Fibroblast of skin of back (primary cell): Measurements from ENCODE around the gene KRT78.

ENCODE experiments used
- DNase-seq: peaks from one replicate; pipeline ENCODE4 v3.0.0-alpha.2; 2013

Gene KRT78

GRCh38 chr12:52824741-52825410, 23.9 kb downstream of the KRT78 start:
- no peak for DNase-seq

DNA sequence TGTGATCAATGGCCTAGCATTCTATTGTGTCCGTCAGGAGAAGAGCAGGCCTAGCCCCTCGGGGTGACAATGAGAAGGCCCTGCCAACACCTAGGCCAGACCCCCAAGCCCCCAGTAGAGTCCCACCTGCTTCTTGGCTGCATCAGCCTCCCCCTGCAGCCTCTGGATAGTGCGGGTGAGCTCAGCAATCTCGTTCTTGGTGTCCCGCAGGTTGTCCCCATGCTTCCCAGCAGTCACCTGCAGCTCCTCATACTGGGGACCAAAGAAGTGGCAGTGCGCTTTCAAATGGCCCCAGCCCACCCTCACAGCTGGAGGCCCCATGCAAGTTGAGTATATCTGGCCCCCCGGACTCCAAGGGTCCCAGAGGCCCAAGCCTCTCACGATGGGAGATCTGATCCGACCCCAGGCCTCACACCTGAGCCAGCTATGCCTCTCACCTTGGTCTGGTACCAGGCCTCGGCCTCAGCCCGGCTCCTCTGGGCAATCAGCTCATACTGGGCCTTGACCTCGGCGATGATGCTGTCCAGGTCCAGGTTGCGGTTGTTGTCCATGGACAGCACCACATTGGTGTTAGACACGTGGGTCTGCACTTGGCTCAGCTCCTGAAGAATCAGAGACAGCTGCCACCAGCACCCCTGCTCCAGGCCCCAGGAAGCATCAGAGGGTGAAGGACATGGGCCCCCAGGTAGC, 24.9 kb downstream of the KRT78 start:
- no peak for DNase-seq

DNA sequence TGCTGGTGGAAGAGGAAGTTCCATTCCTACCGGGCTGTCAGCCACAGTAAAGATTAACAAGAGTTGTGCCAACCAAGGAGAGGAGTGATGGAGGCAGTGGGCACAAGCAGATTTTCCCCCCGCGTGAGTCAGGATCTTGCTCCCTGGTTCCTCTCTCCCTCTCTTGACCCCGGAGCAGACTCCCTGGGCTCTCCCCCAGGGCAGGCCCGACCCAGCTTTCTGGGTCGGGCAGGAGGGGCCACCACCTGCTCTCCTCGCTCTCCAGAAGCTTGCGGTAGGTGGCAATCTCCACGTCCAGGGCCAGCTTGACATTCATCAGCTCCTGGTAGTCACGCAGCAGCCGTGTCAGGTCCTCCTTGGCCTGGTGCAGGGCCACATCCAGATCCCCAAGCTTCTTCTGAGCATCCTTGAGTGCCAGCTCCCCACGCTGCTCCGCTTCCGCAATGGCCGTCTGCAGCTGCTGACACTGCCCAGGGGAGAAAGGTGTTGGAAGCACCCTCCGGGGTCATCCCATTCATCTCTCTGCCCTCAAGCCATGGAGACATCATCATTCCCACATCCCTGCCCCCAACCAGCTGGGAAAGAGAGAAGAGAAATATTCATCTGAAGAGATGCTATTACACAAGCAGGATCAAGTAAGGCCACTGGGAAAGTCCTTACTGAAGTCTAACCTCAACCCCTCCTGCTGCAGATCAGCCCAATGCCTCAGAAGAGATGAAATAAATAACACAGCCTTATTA, 25.9 kb downstream of the KRT78 start:
- no peak for DNase-seq

GRCh38 chr12:52821826-52822660, 26.8 kb downstream of the KRT78 start:
- peak; percentile 21 for DNase-seq

- DNase-seq: no peak
These were observed 27.6 kb downstream of the KRT78 start for GRCh38 chr12:52821071-52821730.

DNA sequence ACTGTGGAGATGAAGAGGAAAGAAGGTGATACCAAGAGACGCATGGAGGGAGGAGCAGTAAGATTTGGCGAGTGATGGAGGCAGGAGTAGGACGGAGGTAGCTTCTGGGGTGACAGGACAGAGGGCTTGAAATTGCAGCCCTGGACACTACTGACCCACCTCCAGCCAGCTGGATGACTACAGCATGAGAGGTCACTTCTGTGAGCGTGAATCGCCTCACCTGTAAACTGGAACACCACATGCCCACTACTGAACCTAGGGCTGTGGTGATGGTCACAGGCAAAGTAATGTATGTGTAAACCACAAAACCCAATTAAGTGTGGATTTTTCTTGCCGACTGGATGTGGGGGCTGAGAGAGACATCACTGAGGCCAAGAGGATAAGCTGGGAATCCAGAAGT, 28.3 kb downstream of the KRT78 start:
- DNase-seq: no peak

GRCh38 chr12:52819731-52820510, 28.9 kb downstream of the KRT78 start:
- no peak for DNase-seq

DNA sequence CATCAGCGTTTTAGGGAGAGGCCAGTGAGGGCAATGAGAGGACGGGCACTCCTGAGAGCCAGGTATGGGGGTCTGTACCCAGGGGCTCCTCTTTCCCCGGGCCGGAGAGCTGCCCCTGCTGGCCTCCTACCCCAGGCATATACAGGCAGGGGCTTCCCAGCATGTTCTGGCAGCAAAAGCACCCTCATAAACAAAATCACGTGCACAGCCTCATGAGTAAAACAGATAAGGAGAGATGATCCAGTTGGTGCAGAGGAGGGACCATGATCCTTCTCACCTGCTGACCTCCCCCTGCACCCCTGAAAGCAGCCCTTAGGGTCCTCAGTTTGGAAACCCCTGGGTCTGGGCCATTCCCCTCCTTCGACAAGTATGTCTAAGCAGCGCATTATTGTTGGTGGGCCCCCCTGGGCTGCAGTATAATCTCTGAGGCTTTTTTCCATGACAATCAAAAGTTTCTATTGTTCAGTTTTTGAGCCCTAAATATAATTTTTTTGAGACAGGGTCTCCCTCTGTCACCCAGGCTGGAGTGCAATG, 29.8 kb downstream of the KRT78 start:
- no peak for DNase-seq

DNA sequence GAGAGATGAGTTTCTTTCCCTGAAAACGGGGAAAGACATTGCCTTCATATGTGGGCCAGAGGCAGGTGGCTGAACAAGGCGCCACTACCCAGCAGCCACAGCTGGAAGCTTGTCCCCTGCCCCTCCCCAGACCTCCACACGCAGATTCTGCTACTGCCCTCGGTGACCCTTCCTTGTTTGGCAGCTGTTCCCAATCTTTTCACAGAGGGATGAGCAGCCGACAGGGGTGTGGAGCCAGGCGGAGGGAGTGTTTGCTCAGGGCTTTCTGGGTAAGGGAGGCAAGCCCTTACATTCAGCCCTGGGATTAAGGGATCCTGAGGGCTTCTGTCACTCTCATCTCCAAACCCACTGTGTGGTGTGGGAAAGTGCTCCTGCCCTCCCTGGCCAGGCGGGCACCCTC, 30.4 kb downstream of the KRT78 start:
- DNase-seq: no peak

DNA sequence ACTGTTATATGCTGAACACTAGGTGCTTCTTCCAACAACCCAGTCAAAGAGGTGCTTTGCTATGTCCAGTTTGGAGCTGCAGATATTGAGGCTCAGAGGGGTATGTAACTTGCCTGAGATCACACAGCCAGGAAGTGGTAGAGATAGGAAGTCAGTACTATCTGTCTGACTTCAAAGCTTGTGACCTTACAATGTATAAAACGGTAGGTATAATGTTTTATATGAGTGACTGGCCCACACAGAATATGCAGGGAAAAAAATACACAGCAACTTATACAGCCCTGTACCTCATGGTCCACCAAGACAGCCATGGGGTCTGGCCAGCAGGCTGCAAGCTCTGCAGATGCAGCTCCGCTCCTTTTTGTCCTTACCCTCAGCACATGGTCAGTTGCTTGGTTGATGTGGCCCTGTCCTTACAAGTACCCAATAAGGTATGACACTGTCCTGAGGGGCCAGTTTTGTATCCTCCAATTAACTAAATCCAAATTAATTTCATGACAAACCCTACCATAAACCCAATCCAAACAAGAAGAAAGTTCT, 31.0 kb downstream of the KRT78 start:
- no peak for DNase-seq

GRCh38 chr12:52817003-52817698, 31.6 kb downstream of the KRT78 start:
- DNase-seq: no peak

- no peak for DNase-seq
These were observed 32.9 kb downstream of the KRT78 start for GRCh38 chr12:52815676-52816588.

DNA sequence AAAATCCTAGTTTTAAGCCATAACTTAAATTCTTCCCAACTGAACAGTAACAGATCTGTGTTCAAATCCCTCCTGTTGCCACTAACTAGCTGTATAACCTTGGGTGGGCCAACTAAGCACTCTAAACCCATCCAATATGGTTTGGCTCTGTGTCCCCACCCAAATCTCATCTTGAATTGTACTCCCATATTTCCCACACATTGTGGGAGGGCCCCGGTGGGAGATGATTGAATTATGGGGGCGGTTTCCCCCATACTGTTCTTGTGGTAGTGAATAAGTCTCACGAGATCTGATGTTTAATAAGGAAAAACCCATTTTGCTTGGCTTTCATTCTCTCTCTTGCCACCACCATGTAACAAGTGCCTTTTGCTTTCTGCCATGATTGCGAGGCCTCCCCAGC, 33.6 kb downstream of the KRT78 start:
- DNase-seq: no peak

DNA sequence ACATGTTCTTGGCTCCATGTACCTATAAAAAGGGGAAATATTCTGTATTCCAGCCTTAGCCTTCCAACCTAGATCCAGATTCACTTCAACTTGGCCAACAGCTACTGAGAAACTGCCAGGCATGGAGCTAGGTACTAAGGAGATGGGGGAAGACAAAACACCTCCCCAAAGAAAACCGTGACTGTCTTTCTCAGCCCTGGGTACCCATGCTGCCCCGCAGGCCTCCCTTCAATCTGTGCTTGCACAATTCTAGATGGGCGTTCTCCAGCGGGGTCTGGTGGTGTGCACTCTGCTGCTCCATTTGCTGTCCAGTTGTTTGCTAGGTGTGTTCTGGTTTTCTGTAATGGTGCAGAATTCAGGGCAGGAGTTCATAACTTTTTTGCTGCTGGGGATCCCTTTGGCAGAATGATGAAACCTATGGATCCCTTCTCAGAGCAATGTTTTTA, 34.1 kb downstream of the KRT78 start:
- DNase-seq: no peak

GRCh38 chr12:52813885-52814709, 34.7 kb downstream of the KRT78 start, which contains the start of gene KRT4:
Gene KRT4 (minus strand): TSS chr12:52814116. CDS start chr12:52814058, 58 bp downstream.
- DNase-seq: no peak

GRCh38 chr12:52813203-52813819, 35.5 kb downstream of the KRT78 start:
- no peak for DNase-seq

DNA sequence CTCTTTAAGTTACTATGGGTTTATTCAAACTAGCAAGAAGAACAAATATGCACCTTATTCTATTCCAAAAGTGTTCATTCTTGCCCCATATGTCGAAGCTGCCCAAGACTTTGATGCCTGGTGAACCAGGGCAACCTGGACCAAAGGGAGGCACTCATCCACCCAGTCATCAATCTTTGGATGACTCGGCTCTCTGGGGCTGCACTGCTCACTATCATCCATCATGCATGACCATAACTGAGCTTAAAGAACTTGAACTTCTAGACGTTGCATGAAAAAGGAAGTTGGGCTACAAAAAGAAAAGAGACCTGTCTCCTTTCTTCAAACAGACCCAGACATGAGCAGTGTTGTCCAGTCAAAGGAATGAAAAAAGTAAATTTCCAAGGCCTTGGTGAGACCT, 36.0 kb downstream of the KRT78 start:
- no peak for DNase-seq

GRCh38 chr12:52812073-52812400, 36.8 kb downstream of the KRT78 start:
- no peak for DNase-seq
